HG03108 (cell line): ENCODE measurements around the gene SERPINA6.
"Not testable (repeated sequence)": the region's sequence is repeated elsewhere in the genome, so short reads cannot be mapped to it uniquely, and the experiment has no call there.

Source experiments
- ATAC-seq: cut with Tn5 transposase; IDR thresholded peaks from one replicate; pipeline ENCODE4 v1.9.1; 2021; ENCODE audit warnings: moderate library complexity; ENCODE audit not compliant: unreplicated experiment

SERPINA6 gene

GRCh38 chr14:94329857-94330256 lies 6.7 kb upstream of the SERPINA6 start:
- no peak for ATAC-seq

DNA sequence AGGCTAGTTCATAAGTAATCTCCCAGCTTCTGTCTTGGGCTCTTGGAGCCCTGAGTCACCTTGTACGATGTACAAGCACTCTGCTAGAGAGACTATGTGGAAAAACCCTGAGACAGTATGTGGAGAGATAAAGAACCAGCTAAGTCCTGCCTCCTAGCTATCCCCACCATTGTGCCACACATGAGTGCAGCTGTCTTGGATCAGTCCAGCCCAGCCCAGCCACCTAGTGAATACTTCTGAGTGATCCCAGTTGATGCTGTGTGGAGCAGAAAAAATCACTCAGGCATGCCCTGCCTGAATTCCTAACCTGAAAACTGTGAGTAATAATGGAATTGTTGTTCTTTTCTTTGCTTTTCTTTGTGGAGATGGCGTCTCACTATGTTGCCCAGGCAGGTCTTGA lies 5.1 kb upstream of the SERPINA6 start:
- no peak for ATAC-seq

- no peak for ATAC-seq
Measured at GRCh38 chr14:94321421-94322271, 1.5 kb downstream of the SERPINA6 start.

DNA sequence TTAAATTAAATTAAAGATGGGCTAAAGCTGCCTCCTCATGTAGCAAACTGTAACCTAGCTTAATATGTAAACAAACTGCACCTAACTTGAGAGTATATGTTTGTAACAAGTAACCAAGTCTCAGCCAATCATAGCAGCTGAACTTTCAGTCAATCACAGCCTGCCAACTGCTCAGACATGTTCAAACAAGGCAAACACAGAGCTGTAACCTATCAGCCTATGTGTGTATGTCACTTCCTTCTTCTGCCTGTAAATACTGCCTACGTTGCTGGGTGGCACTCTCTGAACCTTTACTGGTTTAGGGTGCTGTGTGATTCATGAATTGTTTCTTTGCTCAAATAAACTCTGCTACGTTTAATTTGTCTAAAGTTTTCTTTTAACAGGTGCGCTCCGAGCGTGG lies 2.9 kb downstream of the SERPINA6 start:
- ATAC-seq: no peak

DNA sequence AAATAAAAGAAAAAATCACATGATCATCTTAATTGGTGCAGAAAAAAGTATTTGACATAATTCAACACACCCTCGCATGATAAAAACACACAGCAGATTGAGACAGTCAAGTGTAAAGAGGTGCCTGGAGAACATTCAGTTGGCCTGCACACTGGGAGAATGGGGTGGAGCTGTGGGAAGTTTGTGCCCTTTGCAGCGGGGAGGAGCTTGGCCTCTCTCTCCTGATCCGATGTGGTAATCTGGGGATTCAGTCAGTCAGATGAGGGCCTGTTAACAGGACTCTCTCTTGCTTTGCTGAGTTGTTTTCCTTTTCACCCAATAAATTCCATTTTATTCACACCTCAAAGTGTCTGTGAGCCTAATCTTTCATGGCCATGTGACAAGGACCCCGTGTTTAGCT lies 5.9 kb downstream of the SERPINA6 start:
- ATAC-seq: no peak

DNA sequence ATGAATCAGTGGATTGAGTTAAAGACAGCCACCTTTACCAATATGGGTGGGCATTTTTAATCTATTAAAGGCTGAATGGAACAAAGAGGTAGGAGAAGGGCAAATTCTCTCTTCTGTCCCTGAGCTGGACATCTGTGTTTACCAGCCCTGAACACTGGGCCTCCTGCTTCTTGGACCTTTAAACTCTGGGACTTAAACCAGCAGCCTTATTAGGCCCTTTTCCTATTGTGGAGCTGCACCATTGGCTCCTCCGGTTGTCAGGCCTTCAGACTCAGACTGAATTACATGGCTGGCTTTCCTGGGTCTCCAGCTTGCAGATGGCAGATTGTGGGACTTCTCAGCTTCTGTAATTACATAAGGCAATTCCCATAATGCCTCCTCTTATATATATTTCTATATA lies 6.4 kb downstream of the SERPINA6 start:
- no peak for ATAC-seq

DNA sequence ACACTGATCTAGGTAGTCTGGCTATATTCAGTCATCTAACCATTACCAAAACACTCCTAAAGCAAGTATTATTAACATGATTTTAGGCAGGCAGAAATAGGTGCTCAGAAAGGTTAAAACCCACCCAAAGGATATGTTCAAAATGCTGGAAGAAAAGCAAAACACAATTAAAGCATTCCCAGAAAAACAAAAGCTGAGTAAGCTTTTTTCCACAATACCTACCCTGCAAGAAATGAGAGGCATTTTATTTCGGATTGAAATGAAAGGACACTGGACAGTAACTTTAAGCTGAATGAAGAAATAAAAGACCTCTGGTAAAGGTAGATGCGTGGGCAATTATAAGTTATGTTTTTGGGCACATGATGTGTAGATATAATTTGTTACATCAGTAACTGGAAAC lies 8.2 kb downstream of the SERPINA6 start:
- no peak for ATAC-seq

GRCh38 chr14:94313991-94314655 lies 9.0 kb downstream of the SERPINA6 start:
- no peak for ATAC-seq

DNA sequence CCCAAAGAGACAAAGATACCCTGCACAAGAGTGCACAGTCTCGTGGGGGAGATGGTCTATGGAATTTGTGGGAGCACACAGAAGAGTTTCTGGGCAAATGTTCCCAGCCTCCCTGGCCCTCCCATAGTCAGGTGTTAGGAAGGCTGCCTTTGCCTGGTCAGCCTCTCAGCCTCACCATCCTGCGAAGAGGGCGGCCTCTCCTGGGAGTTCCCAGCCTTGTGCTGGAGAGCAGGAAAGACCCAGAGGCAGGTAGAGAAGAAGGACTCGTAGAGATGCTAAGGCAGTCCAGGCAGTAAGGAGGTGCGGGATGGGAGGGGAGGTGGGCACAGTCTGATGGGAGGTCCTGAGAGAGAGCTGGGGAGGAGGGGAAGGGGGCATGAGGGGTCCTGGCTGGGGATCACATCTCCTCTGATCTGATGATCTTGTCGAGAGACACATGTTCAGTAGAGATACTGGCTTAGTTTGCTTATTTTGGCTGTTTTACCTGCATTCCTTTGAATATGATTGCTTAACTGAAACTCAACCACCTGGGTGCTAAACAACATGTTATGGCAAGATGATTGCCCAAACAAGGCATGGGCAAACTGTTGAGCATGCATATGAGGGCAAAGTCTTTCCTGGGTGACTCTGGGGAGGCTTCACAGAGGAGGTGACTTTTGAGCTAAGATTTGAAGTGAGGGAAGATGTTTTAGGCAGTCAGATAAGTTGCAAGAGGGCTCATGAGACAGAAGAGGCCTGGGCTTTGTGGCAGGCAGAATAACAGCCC lies 10.5 kb downstream of the SERPINA6 start:
- ATAC-seq: no peak

GRCh38 chr14:94310248-94310647 lies 12.9 kb downstream of the SERPINA6 start:
- ATAC-seq: no peak

DNA sequence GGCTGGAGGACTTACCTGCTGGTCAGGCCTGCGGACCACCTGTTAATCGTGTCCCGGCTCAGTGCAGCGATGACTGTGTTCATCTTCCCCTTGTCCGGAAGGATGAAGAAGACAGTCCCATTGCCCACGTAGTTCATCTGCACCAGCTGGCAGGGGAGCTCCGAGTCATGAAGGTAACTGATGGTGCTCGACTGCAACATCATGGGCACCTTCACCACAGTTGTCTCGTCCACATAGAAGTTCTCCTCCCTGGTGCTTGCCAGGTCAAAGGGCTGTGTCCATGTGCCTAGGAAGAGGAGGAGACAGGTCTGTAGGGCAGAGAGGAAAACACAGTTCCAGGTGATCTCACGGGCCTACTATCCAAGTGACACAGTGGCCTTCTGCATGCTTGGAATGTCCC lies 13.4 kb downstream of the SERPINA6 start:
- ATAC-seq: no peak

- no peak for ATAC-seq
Measured at GRCh38 chr14:94307410-94307992, 15.6 kb downstream of the SERPINA6 start.

DNA sequence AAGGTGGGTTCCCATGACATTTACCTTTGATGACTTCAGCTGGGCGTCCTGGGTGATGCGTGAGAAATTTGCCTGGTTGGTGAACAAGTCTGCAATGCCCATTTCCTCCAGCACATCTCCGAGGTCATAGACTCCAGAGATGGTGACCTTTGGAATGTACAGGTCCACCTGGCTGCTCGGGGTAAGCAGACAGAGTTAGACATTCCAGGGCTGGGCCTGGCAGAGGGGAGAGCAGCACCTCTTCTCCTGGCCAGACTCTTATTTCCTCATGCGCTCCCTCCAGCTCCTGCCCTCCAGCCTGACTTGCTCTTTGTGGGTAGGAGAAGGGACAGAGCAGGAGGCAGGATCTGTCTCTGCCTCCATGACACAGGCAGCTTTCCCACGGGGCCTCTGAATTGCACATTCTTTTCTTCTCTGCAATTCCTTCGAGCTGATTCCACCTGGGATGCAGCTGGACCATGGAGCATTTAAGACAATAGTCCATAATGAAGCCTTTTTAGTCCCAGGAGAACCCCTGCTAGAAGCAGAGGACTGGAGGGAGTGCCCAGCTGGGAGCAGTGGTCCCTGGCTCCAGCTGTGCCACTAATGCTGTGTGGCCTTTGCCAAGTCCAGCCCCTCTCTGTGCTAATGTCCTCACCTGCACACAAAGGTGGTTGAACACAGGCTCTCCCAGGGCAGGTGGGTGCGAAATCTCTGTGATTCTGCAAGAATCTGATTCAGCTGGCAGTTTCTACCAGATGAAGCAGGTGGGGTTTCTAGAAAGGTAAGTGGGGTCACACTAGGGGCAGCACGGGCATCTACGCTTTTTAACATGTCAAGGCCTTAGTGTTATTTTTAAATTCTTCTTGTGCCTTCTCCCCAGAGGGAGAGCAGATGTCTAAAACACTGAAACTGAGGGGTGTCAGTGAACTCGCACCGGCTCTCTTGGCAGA lies 16.8 kb downstream of the SERPINA6 start:
- no peak for ATAC-seq

DNA sequence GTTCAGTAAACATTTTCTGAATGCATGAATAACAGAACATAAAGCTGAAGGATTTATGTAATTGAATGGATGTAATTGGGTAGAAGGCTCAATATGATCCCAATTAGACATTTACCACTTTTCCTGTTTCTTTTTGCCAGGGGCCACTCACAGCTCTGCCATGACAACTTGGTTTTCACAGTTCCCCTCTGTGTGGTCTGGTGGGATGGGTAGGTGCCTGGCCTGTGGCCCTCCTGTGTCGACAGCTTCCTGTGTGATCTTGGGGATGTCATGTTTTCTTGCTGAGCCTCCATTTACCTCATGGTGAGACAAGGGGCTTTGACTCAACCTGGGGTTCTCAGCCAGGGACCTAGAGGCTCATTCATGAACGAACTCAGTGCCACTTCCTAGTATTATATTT lies 17.5 kb downstream of the SERPINA6 start:
- ATAC-seq: no peak

GRCh38 chr14:94304243-94304642 lies 18.9 kb downstream of the SERPINA6 start:
- ATAC-seq: no peak

DNA sequence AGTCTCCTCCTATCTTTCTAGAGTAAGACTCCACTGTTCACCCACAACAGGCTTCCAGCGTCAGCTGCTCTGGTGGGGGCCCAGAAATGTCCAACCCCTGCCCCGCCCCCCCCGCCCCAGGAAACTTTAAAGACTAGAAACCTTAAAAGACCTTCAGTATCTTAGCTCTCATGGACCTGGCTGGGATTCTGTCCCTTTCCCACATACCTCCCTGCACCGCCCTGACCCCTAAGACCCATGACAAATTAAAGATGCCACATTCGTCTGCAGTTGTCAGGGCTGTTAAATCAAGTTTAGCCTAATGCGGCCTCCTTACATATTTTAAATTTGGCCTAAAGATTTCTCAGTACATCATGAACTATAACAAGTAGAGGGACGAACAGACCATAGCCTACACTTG lies 20.0 kb downstream of the SERPINA6 start:
- no peak for ATAC-seq

DNA sequence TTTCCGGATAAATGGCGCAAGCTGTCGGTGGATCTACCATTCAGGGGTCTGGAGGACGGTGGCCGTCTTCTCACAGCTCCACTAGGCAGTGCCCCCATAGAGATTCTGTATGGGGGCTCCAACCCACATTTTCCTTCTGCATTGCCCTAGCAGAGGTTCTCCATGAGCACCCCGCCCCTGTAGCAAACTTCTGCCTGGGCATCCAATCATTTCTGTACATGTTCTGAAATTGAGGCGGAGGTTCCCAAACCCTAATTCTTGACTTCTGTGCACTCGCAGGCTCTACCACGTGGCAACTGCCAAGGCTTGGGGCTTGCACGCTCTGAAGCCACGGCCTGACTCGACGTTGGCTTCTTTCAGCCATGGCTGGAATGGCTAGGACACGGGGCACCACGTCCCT lies 25.0 kb downstream of the SERPINA6 start:
- no peak for ATAC-seq

DNA sequence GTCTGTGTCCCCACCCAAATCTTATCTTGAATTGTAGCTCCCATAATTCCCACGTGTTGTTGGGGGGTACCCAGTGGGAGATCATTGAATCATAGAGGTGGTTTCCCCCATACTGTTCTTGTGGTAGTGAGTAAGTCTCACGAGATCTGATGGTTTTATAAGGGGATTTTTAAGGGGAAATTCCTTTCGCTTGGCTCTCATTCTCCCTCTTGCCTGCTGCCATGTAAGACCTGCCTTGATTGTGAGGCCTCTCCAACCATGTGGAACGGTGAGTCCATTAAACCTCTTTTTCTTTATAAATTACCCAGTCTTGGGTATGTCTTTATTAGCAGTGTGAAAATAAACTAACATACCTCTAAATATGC lies 27.0 kb downstream of the SERPINA6 start:
- ATAC-seq: not testable (repeated sequence)

DNA sequence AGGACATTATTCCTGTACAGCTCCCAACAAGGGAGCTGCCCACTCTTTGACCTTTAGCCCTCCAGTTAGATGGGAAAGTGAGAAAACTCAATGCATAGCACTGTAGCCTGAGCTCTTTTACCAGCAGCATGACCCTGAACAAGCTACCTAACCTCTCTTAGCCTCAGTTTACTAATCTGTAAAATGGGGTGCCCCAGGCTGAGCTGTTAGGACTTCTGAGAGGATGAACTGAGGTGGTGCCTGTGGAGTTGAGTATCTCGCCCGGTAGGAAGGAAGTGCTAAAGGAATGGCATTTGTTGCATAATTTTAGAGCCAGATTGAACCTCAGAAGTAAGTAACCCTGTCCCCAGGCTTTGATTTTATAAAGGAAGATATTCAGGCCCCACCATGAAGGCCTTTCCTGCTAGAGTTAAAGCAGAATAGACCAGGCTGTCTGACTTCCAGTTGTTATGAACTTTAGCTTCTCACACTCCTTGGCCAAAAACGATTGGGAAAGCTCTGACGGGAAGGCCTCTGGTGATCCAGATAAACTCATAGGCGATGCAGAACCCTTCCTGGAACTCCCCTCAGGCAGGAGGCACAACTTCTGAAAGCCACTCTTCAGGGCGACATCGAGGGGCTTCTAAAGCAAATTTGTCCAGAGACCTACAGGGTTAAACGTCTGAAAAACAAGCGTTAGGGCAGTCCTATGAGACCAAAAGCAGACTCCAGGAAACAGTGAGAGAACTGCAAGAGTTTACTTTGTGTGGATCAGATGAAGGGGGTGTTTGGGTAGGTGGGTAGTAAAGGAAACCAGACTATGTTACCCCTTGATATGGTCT lies 27.6 kb downstream of the SERPINA6 start:
- ATAC-seq: no peak

DNA sequence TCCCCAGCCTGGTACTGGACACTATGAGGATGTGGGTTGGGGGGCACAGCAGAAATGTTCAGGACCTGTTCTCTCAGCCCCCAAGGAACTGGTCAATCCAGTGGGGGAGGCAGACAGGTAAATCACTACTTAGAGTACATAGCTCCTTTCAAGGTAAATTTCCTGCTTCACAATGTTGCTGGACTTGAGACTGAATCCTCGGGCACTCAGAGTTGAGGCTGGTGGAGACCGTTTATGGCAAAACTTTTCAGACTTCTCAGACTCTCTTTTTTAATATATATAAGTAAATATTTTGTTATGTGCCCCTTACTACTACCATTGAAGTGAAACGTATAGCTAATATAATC lies 29.6 kb downstream of the SERPINA6 start:
- ATAC-seq: no peak
